ENCODE data around the gene TEAD4.

TEAD4 gene

DNA sequence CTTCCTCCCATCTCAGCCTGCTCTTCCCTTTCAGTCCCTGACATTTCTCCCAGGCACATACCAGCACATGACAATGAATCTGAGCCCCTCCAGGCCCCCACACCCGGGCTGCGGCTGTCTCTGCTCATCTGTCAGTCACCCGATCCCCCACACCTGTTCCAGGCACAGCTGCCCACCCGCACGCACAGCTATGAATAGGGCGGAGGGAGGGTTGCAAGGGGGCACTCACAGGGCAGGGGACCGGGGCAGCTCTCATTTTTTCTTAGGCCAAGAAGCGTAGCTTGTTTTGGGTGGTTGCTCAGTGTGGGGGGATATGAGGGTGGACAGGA, 74.3 kb downstream of the TEAD4 start:
- H3K9me3 ChIP-seq (ENCODE audit: low read depth, low read length): no peaks in the 10 kb centered on the region
- DNase-seq (ENCODE audit: low read depth, low spot score): no peak
- no peak overlapping the region for H3K4me3 ChIP-seq
- H3K9ac ChIP-seq (ENCODE audit: insufficient read length): no peak overlapping the region
- TF ChIP-seq FOXP2 (optimal IDR thresholded peaks at IDR 0.05; ENCODE audit: control extremely low read depth, extremely low read length, insufficient read depth): no peak
- no peak for TF ChIP-seq EZH2 (IDR thresholded peaks at IDR 0.05)
- TF ChIP-seq POLR2AphosphoS5 (IDR thresholded peaks at IDR 0.05; ENCODE audit: borderline replicate concordance, low read depth, low read length): no peak
- peaks cover 21% of the 10 kb centered on the region for H3K36me3 ChIP-seq (ENCODE audit: insufficient read depth, low read length)
- H3K27ac ChIP-seq: no peak overlapping the region

DNA sequence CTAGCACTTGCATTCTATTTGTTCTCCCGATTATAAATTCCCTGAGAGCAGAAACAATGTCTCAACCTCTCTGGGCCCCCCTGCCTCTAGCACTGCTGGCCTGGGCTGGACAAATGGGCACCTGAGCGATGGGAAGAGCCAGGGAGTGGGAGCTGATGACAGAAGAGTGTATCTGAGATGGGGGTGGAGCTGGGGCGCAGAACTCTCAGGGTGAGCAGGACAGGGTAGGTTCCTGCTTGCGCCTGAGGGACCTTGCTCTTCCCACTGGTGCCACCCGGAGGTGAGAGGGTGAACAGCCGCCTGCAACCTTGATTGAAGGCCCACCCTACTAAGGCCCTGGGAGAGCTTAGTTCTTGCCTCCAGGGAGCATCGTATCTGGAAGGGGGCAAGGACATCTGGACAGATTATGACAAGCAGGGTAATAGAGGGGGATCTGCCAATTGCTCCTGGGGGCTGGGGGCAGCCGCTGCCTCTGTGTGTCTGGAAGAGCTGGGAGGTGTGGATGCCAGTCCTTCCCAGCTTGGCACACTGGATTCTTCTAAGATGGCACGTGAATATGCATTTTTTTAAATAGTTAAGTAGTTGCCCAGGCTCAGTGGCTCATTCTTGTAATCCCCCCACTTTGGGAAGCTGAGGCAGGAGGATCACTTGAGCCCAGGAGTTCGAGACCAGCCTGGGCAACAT, 75.0 kb downstream of the TEAD4 start:
- no peak overlapping the region for H3K4me3 ChIP-seq
- no peaks in the 10 kb centered on the region for H3K9me3 ChIP-seq (ENCODE audit: low read depth, low read length)
- peaks cover 24% of the 10 kb centered on the region for H3K36me3 ChIP-seq (ENCODE audit: insufficient read depth, low read length)
- no peak for DNase-seq (ENCODE audit: low read depth, low spot score)
- TF ChIP-seq EZH2 (IDR thresholded peaks at IDR 0.05) (no peak), FOXP2 (optimal IDR thresholded peaks at IDR 0.05; ENCODE audit: control extremely low read depth, extremely low read length, insufficient read depth) (no peak), POLR2AphosphoS5 (IDR thresholded peaks at IDR 0.05; ENCODE audit: borderline replicate concordance, low read depth, low read length) (no peak)
- H3K9ac ChIP-seq (ENCODE audit: insufficient read length): no peak overlapping the region
- no peak overlapping the region for H3K27ac ChIP-seq

DNA sequence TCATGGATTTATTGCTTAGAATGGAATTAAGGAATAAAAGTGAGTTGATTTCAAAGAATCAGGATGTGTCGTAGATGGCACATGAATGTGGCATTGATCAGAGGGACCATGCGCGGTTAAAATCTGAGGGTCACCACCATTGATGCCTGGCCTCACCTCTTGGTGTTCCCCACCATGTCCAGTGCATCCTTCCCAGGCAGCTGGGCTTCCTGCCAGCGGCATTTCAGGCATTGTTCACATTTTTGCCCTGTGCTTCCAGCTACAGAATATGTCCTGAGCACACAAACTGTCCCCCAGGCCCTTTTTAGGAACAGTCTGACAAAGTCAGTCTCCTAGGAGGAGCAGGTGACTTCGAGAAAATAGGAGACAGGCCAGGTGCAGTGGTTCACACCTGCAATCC, 76.0 kb downstream of the TEAD4 start:
- H3K9me3 ChIP-seq (ENCODE audit: low read depth, low read length): no peaks in the 10 kb centered on the region
- DNase-seq (ENCODE audit: low read depth, low spot score): no peak
- no peak overlapping the region for H3K4me3 ChIP-seq
- H3K27ac ChIP-seq: no peak overlapping the region
- TF ChIP-seq FOXP2 (optimal IDR thresholded peaks at IDR 0.05; ENCODE audit: control extremely low read depth, extremely low read length, insufficient read depth) (no peak), EZH2 (IDR thresholded peaks at IDR 0.05) (no peak), POLR2AphosphoS5 (IDR thresholded peaks at IDR 0.05; ENCODE audit: borderline replicate concordance, low read depth, low read length) (no peak)
- peaks cover 19% of the 10 kb centered on the region; the same call in 1 of the 2 replicates for H3K36me3 ChIP-seq (ENCODE audit: insufficient read depth, low read length)
- no peak overlapping the region for H3K9ac ChIP-seq (ENCODE audit: insufficient read length)

DNA sequence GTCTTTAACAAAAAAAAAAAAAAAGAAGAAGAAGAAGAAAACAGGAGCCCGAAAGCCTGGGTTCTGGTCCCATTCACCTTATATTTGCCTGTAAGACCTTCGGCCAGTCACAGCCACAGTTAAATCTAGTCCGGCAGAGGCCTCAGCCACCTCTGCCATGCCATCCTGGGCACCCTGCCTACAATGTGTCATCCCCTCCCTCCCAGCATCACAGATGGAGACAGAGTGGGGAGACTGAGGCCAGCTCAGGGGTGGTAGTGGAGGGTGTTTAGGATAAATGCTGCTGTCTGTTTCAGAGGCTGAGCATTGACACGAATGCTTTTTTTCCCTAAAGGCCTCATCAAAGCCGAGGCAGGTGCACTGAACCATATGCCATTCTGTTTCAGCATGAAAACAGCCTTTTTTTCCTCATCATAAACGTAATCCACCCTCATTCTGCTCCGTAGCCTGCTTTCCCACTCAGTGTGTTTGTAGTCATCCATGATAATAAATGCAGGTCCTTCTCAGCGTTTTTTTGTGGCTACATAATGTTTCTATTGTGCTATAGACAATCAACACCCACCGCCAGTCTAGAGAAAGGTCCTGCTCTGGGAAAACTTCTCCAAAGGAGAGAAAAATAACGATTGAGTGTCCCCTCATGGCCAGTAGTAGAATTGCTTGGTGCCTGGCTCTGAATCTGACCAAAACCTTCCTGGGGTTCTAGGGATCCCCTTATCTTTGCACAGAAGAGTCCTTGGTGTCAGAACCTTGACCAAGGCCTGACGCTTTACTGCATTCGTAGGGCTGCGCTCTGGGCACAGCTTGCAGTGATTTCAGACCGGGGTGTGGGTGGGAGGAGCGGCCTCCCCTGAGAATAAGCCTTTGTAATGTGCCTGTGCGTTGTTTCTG, 76.9 kb downstream of the TEAD4 start:
- no peak for DNase-seq (ENCODE audit: low read depth, low spot score)
- H3K9ac ChIP-seq (ENCODE audit: insufficient read length): no peak overlapping the region
- H3K27ac ChIP-seq: no peak overlapping the region
- no peak overlapping the region for H3K4me3 ChIP-seq
- H3K36me3 ChIP-seq (ENCODE audit: insufficient read depth, low read length): peaks cover 26% of the 10 kb centered on the region; the same call in 1 of the 2 replicates
- TF ChIP-seq FOXP2 (optimal IDR thresholded peaks at IDR 0.05; ENCODE audit: control extremely low read depth, extremely low read length, insufficient read depth) (no peak), EZH2 (IDR thresholded peaks at IDR 0.05) (no peak), POLR2AphosphoS5 (IDR thresholded peaks at IDR 0.05; ENCODE audit: borderline replicate concordance, low read depth, low read length) (no peak)
- no peaks in the 10 kb centered on the region for H3K9me3 ChIP-seq (ENCODE audit: low read depth, low read length)

DNA sequence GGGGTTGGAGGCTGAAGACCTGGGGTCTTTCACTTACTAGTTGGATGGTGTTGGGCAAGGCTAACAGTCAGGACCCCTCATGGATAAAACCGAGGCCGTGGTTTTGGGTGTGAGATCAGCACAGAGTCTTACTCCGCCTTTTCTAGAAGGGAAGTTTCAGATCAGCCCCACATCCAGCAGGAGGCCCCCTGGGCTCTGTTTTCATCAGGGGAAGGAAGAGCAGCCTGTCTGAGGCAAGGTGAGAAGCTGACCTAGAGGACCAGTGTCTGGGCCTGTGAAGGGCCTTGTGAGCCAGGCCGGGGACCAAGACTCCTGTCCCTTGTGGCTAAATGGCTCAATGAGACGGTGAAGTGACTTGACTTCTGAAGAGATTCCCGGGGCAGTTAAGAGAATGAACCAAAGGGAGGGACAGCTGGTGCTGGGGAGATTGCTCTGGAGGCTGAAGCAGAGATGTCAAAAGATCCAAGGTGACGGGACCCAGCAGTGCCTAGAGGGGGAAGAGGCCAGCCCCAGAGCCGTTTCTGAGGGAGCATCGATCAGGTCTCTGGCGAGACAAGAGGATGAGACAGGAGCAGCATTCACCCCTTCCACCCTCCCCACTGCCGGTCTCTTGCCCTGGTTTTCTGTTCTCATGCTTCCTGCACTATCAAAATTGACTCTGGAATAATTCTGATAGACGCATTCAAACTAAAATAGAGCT, 77.9 kb downstream of the TEAD4 start:
- Histone ChIP-seq H3K27ac (no peak overlapping the region), H3K9ac (ENCODE audit: insufficient read length) (no peak overlapping the region), H3K9me3 (ENCODE audit: low read depth, low read length) (no peaks in the 10 kb centered on the region), H3K4me3 (no peak overlapping the region), H3K36me3 (ENCODE audit: insufficient read depth, low read length) (peaks cover 20% of the 10 kb centered on the region; the same call in 1 of the 2 replicates)
- no peak for TF ChIP-seq EZH2 (IDR thresholded peaks at IDR 0.05)
- DNase-seq (ENCODE audit: low read depth, low spot score): no peak

DNA sequence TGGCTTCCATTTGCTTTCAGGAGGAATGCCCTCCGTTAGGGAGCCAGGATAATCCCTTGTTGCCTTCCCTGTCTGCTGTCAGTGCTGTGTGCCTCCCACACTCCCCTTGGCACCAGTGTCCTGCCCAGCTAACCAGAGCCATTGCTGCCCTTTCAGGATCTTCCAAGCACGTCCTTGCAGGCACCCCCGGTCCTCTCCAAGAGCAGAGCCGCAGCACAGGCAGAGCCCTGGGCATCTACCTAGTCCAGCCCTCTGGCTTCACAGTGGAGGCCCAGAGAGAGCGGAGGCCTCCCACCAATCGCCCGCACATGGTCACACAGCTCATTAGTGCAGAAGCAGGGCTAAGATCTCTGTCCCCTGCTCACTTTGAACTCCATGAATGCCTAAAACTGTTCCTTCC, 79.0 kb downstream of the TEAD4 start:
- no peak overlapping the region for H3K4me3 ChIP-seq
- peaks cover 20% of the 10 kb centered on the region; the same call in 1 of the 2 replicates for H3K36me3 ChIP-seq (ENCODE audit: insufficient read depth, low read length)
- H3K27ac ChIP-seq: no peak overlapping the region
- H3K9ac ChIP-seq (ENCODE audit: insufficient read length): no peak overlapping the region
- no peaks in the 10 kb centered on the region for H3K9me3 ChIP-seq (ENCODE audit: low read depth, low read length)
- TF ChIP-seq POLR2AphosphoS5 (IDR thresholded peaks at IDR 0.05; ENCODE audit: borderline replicate concordance, low read depth, low read length): no peak
- no peak for TF ChIP-seq FOXP2 (optimal IDR thresholded peaks at IDR 0.05; ENCODE audit: control extremely low read depth, extremely low read length, insufficient read depth)
- no peak for TF ChIP-seq EZH2 (IDR thresholded peaks at IDR 0.05)
- DNase-seq (ENCODE audit: low read depth, low spot score): no peak

DNA sequence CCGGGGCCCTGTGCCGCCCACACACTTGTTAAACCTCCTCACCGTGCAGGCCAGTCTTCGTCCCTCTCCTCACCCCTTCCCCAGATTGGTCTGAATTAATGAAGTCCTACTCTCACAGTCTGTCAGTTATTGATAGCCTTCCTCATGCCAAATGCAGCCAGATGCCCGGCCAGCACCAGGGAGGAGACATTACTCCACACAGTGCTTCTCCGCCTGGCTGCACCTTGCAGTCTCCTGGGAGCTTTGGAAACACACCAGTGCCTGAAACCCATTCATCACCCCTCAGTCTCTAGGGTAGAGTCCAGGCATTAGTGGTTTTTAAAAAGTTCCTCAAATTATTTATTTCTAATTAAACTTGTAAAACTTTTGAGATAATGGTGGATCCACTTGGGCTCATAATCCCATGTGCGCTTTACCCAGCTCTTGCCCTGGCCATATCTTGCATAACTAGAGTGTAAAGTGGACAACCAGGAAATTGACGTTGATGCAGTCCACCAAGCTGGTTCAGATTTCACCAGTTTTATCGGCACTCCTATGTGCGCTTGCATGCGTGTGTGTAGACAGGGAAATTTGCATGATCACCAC, 79.8 kb downstream of the TEAD4 start:
- Histone ChIP-seq H3K9me3 (ENCODE audit: low read depth, low read length) (no peaks in the 10 kb centered on the region), H3K27ac (no peak overlapping the region), H3K4me3 (no peak overlapping the region), H3K9ac (ENCODE audit: insufficient read length) (no peak overlapping the region), H3K36me3 (ENCODE audit: insufficient read depth, low read length) (peaks cover 20% of the 10 kb centered on the region; the same call in 1 of the 2 replicates)
- DNase-seq (ENCODE audit: low read depth, low spot score): no peak
- TF ChIP-seq EZH2 (IDR thresholded peaks at IDR 0.05): no peak
- TF ChIP-seq POLR2AphosphoS5 (IDR thresholded peaks at IDR 0.05; ENCODE audit: borderline replicate concordance, low read depth, low read length): no peak
- TF ChIP-seq FOXP2 (optimal IDR thresholded peaks at IDR 0.05; ENCODE audit: control extremely low read depth, extremely low read length, insufficient read depth): no peak

Data from SK-N-MC (cell line).